Breast epithelium (tissue), 3 donors: Measurements from ENCODE around the gene PAQR8.

ENCODE experiments used
- CTCF ChIP-seq, 3 donors: fragments of 450-650 bp; IDR thresholded peaks; one replicate each; pipeline ENCODE4 v1.5.1; 2016 to 2017; ENCODE audit warnings: antibody characterized with exemption in 3 of 3, mild to moderate bottlenecking in 3 of 3, moderate library complexity in 3 of 3
- POLR2A ChIP-seq: fragments of 450-650 bp; IDR thresholded peaks from one replicate; pipeline ENCODE4 v1.6.1; 2016; ENCODE audit warnings: antibody characterized with exemption, mild to moderate bottlenecking, moderate library complexity

- TF ChIP-seq CTCF (IDR thresholded peaks at IDR 0.05) (no peak), POLR2A (peak; percentile 69)
These were observed 58.1 kb downstream of the PAQR8 start, which contains the start of gene EFHC1 for GRCh38 chr6:52419809-52420667.
